GM12875 (cell line): ENCODE results near the gene CFAP126.
"Not testable (repeated sequence)": the region's sequence is repeated elsewhere in the genome, so short reads cannot be mapped to it uniquely, and the experiment has no call there.

Source experiments
- H3K4me3 ChIP-seq: one replicate; pipeline ENCODE4 v1.5.1; 2011; ENCODE audit warnings: low read depth, low read length, control low read depth
- CTCF ChIP-seq: IDR thresholded peaks from 2 replicates; pipeline ENCODE4 v1.5.1; 2011; ENCODE audit warnings: low read depth, mild to moderate bottlenecking, control low read depth, inconsistent platforms, low read length, moderate library complexity, borderline replicate concordance; ENCODE audit not compliant: insufficient read depth

CFAP126 gene

GRCh38 chr1:161367684-161368400 is at the start of gene CFAP126:
Gene CFAP126 (minus strand): TSS chr1:161367876. CDS start chr1:161367868, 8 bp downstream.
- TF ChIP-seq CTCF, result no peak
- H3K4me3 ChIP-seq, result no peak within 1 kb of the TSS

GRCh38 chr1:161413050-161413449 is 45.4 kb upstream of the CFAP126 start:
- not testable (repeated sequence) for H3K4me3 ChIP-seq

- not testable (repeated sequence) for H3K4me3 ChIP-seq
These were observed 42.9 kb upstream of the CFAP126 start for GRCh38 chr1:161410636-161410970.

GRCh38 chr1:161409848-161410635 is 42.4 kb upstream of the CFAP126 start:
- not testable (repeated sequence) for H3K4me3 ChIP-seq

- TF ChIP-seq CTCF, result no peak
- H3K4me3 ChIP-seq, result no peak overlapping the region
These were observed 40.9 kb upstream of the CFAP126 start for GRCh38 chr1:161408429-161409052.

- H3K4me3 ChIP-seq, result no peak overlapping the region
- no peak for TF ChIP-seq CTCF
These were observed 39.8 kb upstream of the CFAP126 start for GRCh38 chr1:161407451-161407985.

GRCh38 chr1:161406551-161406950 is 38.9 kb upstream of the CFAP126 start:
- not testable (repeated sequence) for H3K4me3 ChIP-seq

- no peak overlapping the region for H3K4me3 ChIP-seq
- no peak for TF ChIP-seq CTCF
These were observed 36.4 kb upstream of the CFAP126 start for GRCh38 chr1:161404051-161404597.

GRCh38 chr1:161402446-161402845 is 34.8 kb upstream of the CFAP126 start:
- H3K4me3 ChIP-seq, result no peak overlapping the region
- no peak for TF ChIP-seq CTCF
